Type B pancreatic cell (in vitro differentiated cells): Measurements from ENCODE around the gene BPI. TPM values are rescaled to one million over a fixed set of nuclear protein-coding genes. Genes with fewer than 3 reads are reported as not detected.

ENCODE experiments used
- DNase-seq: peaks from one replicate; pipeline ENCODE4 v3.0.0; 2021; ENCODE audit warnings: mixed read lengths; ENCODE audit not compliant: unreplicated experiment; ENCODE audit errors: extremely low spot score
- H3K27ac Mint-ChIP-seq: 2 replicates; pipeline ENCODE4 v1.8.0; 2021; ENCODE audit warnings: mild to moderate bottlenecking, mixed read lengths
- H3K27me3 Mint-ChIP-seq: 2 replicates; pipeline ENCODE4 v1.8.0; 2021; ENCODE audit warnings: mixed read lengths
- H3K36me3 Mint-ChIP-seq: 2 replicates; pipeline ENCODE4 v1.8.0; 2021; ENCODE audit warnings: mixed read lengths
- H3K4me1 Mint-ChIP-seq: one replicate; pipeline ENCODE4 v1.8.0; 2021; ENCODE audit warnings: mixed read lengths; ENCODE audit not compliant: unreplicated experiment
- H3K4me3 Mint-ChIP-seq: 2 replicates; pipeline ENCODE4 v1.8.0; 2021; ENCODE audit warnings: mild to moderate bottlenecking, mixed read lengths
- H3K9me3 Mint-ChIP-seq: 2 replicates; pipeline ENCODE4 v1.8.0; 2021; ENCODE audit warnings: mixed read lengths
- CTCF ChIP-seq: fragments of 200-600 bp; sonication (generic); conservative IDR thresholded peaks from 2 replicates; pipeline ENCODE4 v1.5.0; 2021; ENCODE audit warnings: antibody characterized with exemption, mild to moderate bottlenecking
- total RNA-seq: library from RNA; stranded (reverse); gene quantifications from 2 replicates; pipeline ENCODE4 v1.2.1, GENCODE V29; 2021; ENCODE audit warnings: low replicate concordance

The BPI gene
- total RNA-seq, 1 donor from 2014 or later, result 0.17 TPM

- H3K9me3 Mint-ChIP-seq, result no peaks in the 10 kb centered on the region
- TF ChIP-seq CTCF, result no peak
- peaks cover 47% of the 10 kb centered on the region for H3K27me3 Mint-ChIP-seq
- DNase-seq, result no peak
- no peak overlapping the region for H3K27ac Mint-ChIP-seq
- no peaks in the 10 kb centered on the region for H3K4me1 Mint-ChIP-seq
- H3K4me3 Mint-ChIP-seq, result no peak overlapping the region
- no peaks in the 10 kb centered on the region for H3K36me3 Mint-ChIP-seq
These were observed 36.7 kb upstream of the BPI start for GRCh38 chr20:38267296-38267695.

- no peaks in the 10 kb centered on the region for H3K9me3 Mint-ChIP-seq
- H3K4me1 Mint-ChIP-seq, result no peaks in the 10 kb centered on the region
- H3K4me3 Mint-ChIP-seq, result no peak overlapping the region
- H3K27ac Mint-ChIP-seq, result no peak overlapping the region
- no peaks in the 10 kb centered on the region for H3K36me3 Mint-ChIP-seq
- TF ChIP-seq CTCF, result no peak
- H3K27me3 Mint-ChIP-seq, result peaks cover 40% of the 10 kb centered on the region
- no peak for DNase-seq
These were observed 35.9 kb upstream of the BPI start for GRCh38 chr20:38267901-38268514.

- no peak for TF ChIP-seq CTCF
- Mint-ChIP-seq H3K36me3 (no peaks in the 10 kb centered on the region), H3K27me3 (peaks cover 35% of the 10 kb centered on the region), H3K4me3 (no peak overlapping the region), H3K27ac (no peak overlapping the region), H3K9me3 (no peaks in the 10 kb centered on the region), H3K4me1 (no peaks in the 10 kb centered on the region)
- DNase-seq, result no peak
These were observed 34.9 kb upstream of the BPI start for GRCh38 chr20:38269040-38269439.

- TF ChIP-seq CTCF, result no peak
- no peaks in the 10 kb centered on the region for H3K4me1 Mint-ChIP-seq
- H3K9me3 Mint-ChIP-seq, result no peaks in the 10 kb centered on the region
- H3K27ac Mint-ChIP-seq, result no peak overlapping the region
- H3K4me3 Mint-ChIP-seq, result no peak overlapping the region
- peaks cover 32% of the 10 kb centered on the region for H3K27me3 Mint-ChIP-seq
- H3K36me3 Mint-ChIP-seq, result no peaks in the 10 kb centered on the region
- DNase-seq, result no peak
These were observed 34.2 kb upstream of the BPI start for GRCh38 chr20:38269715-38270114.

- no peak for DNase-seq
- Mint-ChIP-seq H3K27me3 (peaks cover 21% of the 10 kb centered on the region), H3K4me3 (no peak overlapping the region), H3K9me3 (no peaks in the 10 kb centered on the region), H3K4me1 (no peaks in the 10 kb centered on the region), H3K27ac (no peak overlapping the region), H3K36me3 (no peaks in the 10 kb centered on the region)
- TF ChIP-seq CTCF, result no peak
These were observed 32.9 kb upstream of the BPI start for GRCh38 chr20:38270869-38271605.
